SK-N-SH treated with all-trans-retinoic acid at 6 μM for 48 hours (cell line): ENCODE measurements around the gene STPG3.

Experiments
- BACH2 ChIP-seq: fragments of 250-450 bp; sonication (Bioruptor Pico); IDR thresholded peaks from 2 replicates; pipeline ENCODE4 v1.9.0; 2021; ENCODE audit warnings: mild to moderate bottlenecking, borderline replicate concordance
- OSR1 ChIP-seq: fragments of 250-450 bp; sonication (Bioruptor Pico); IDR thresholded peaks from 2 replicates; pipeline ENCODE4 v1.8.0; 2022; ENCODE audit warnings: moderate library complexity, mild to moderate bottlenecking, inconsistent platforms
- PPARA ChIP-seq: fragments of 250-450 bp; sonication (Bioruptor Pico); IDR thresholded peaks from 2 replicates; pipeline ENCODE4 v1.5.0; 2020; ENCODE audit warnings: mild to moderate bottlenecking, borderline replicate concordance
- RARB ChIP-seq: fragments of 250-450 bp; sonication (Bioruptor Pico); IDR thresholded peaks from 2 replicates; pipeline ENCODE4 v1.8.0; 2021; ENCODE audit warnings: mild to moderate bottlenecking, moderate library complexity
- ZFP3 ChIP-seq: fragments of 250-450 bp; sonication (Bioruptor Pico); IDR thresholded peaks from 2 replicates; pipeline ENCODE4 v1.5.0; 2020; ENCODE audit warnings: mild to moderate bottlenecking, moderate library complexity
- ZNF70 ChIP-seq: fragments of 450-650 bp; formaldehyde crosslinking; IDR thresholded peaks from 2 replicates; pipeline ENCODE4 v1.5.0; 2020; ENCODE audit warnings: mild to moderate bottlenecking, moderate library complexity
- TF ChIP-seq, protein P1 (sequence below): fragments of 250-450 bp; sonication (Bioruptor Pico); IDR thresholded peaks from 2 replicates; pipeline ENCODE4 v1.8.0; 2020; ENCODE audit warnings: mild to moderate bottlenecking, moderate library complexity, borderline replicate concordance
- TF ChIP-seq, protein P2 (sequence below): fragments of 250-450 bp; sonication (Bioruptor Pico); IDR thresholded peaks from 2 replicates; pipeline ENCODE4 v1.5.1; 2020; ENCODE audit warnings: low read depth, mild to moderate bottlenecking, moderate library complexity

DNA sequence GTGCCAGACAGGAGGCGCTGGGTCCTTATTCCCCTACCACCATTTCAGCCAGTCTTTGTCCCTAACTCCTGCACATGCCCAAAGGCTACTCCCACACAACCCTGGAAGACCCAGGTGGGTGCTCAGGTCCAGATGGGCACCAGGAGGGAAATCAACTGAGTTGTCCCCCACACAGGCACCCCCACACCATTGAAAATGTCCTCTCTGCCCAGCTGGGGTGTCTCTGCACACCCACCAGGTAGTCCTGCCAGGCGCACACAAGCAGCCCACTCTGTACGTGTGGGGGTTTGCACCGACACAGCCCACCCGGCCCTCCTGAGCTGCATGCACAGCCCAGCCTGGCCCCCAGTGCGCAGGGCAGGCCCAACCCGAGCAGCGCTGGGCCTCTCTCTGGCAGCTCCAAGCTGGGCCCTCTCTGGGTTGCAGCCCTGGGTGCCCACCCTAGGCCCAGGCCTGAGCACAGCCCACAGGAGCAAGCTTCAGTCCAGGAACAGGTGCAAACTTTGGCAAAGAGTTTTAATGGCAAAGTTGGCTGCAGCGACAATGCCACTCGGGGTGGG, 31.2 kb upstream of the STPG3 start:
- TF ChIP-seq OSR1 (CRISPR knock-in tag) = no peak
- TF ChIP-seq, protein P1, sequence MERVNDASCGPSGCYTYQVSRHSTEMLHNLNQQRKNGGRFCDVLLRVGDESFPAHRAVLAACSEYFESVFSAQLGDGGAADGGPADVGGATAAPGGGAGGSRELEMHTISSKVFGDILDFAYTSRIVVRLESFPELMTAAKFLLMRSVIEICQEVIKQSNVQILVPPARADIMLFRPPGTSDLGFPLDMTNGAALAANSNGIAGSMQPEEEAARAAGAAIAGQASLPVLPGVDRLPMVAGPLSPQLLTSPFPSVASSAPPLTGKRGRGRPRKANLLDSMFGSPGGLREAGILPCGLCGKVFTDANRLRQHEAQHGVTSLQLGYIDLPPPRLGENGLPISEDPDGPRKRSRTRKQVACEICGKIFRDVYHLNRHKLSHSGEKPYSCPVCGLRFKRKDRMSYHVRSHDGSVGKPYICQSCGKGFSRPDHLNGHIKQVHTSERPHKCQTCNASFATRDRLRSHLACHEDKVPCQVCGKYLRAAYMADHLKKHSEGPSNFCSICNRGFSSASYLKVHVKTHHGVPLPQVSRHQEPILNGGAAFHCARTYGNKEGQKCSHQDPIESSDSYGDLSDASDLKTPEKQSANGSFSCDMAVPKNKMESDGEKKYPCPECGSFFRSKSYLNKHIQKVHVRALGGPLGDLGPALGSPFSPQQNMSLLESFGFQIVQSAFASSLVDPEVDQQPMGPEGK (CRISPR knock-in tag) = no peak
- TF ChIP-seq ZNF70 = no peak
- TF ChIP-seq PPARA (CRISPR knock-in tag) = no peak
- no peak for TF ChIP-seq ZFP3 (CRISPR knock-in tag)
- TF ChIP-seq BACH2 (CRISPR knock-in tag) = no peak
- TF ChIP-seq RARB = no peak
- TF ChIP-seq, protein P2, sequence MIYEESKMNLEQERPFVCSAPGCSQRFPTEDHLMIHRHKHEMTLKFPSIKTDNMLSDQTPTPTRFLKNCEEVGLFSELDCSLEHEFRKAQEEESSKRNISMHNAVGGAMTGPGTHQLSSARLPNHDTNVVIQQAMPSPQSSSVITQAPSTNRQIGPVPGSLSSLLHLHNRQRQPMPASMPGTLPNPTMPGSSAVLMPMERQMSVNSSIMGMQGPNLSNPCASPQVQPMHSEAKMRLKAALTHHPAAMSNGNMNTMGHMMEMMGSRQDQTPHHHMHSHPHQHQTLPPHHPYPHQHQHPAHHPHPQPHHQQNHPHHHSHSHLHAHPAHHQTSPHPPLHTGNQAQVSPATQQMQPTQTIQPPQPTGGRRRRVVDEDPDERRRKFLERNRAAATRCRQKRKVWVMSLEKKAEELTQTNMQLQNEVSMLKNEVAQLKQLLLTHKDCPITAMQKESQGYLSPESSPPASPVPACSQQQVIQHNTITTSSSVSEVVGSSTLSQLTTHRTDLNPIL (CRISPR knock-in tag) = no peak
